Testis (tissue), 3 donors: ENCODE measurements around the gene PRMT7. TPM values are rescaled to one million over a fixed set of nuclear protein-coding genes. Genes with fewer than 3 reads are reported as not detected.

Experiments
- DNase-seq: peaks from one replicate; pipeline ENCODE4 v3.0.0-alpha.2; 2019
- H3K27ac ChIP-seq, 2 donors: fragments of 200-600 bp; sonication (generic); one replicate each; pipeline ENCODE4 v1.5.1; 2019
- H3K27me3 ChIP-seq: fragments of 200-600 bp; sonication (generic); one replicate; pipeline ENCODE4 v1.5.1; 2019
- H3K36me3 ChIP-seq: fragments of 200-600 bp; sonication (generic); one replicate; pipeline ENCODE4 v1.5.1; 2017; ENCODE audit warnings: low read depth; ENCODE audit errors: missing control alignments
- H3K4me1 ChIP-seq: fragments of 200-600 bp; sonication (generic); one replicate; pipeline ENCODE4 v1.5.1; 2019
- H3K4me3 ChIP-seq, 2 donors: fragments of 200-600 bp; sonication (generic); one replicate each; pipeline ENCODE4 v1.5.1; 2017 to 2019
- H3K9me3 ChIP-seq: fragments of 200-600 bp; sonication (generic); one replicate; pipeline ENCODE4 v1.5.1; 2017
- POLR2A ChIP-seq: fragments of 450-650 bp; IDR thresholded peaks from one replicate; pipeline ENCODE4 v1.6.1; 2017; ENCODE audit warnings: antibody characterized with exemption, mild to moderate bottlenecking, moderate library complexity
- WGBS, 2 donors: methylation state at CpG; one replicate each; pipeline ENCODE4 v1.1.5; 2018; 5-methylcytosine and 5-hydroxymethylcytosine counted together
- intact Hi-C: fragments of 100-400 bp; cut with DNase I; formaldehyde crosslinking; loops from one replicate; pipeline ENCODE4 v1.15.1; 2023; ENCODE audit warnings: low total_unique reads
- polyA plus RNA-seq: library from polyadenylated mRNA; stranded (reverse); fragments of 350-450 nt; fragmentation: Illumina TruSeq; extraction: RNeasy Lipid Tissue Mini Kit (QIAGEN cat#74804); gene quantifications from one replicate; pipeline ENCODE4 v1.2.3, GENCODE V29; 2014; ENCODE audit warnings: low read depth, low replicate concordance; ENCODE audit not compliant: insufficient read depth
- total RNA-seq, 2 donors: library from RNA; depleted of rRNA; stranded (reverse); fragments of >200 nt; gene quantifications; one replicate each; pipeline ENCODE4 v1.2.3, GENCODE V29; 2016
- TF ChIP-seq, protein P1 (sequence below), 3 experiments: fragments of 450-650 bp in 2 of 3; fragments of 200-600 bp in 1 of 3; sonication (generic) in 1 of 3; IDR thresholded peaks; one replicate each; pipeline ENCODE4 v1.5.1; 2016 to 2019; ENCODE audit warnings: antibody characterized with exemption in 3 of 3, mild to moderate bottlenecking in 2 of 3, moderate library complexity in 1 of 3

The PRMT7 gene
- total and polyA plus RNA-seq, 3 donors from 2014 or later: 47.9 to 111 (median 99.3) TPM

DNA sequence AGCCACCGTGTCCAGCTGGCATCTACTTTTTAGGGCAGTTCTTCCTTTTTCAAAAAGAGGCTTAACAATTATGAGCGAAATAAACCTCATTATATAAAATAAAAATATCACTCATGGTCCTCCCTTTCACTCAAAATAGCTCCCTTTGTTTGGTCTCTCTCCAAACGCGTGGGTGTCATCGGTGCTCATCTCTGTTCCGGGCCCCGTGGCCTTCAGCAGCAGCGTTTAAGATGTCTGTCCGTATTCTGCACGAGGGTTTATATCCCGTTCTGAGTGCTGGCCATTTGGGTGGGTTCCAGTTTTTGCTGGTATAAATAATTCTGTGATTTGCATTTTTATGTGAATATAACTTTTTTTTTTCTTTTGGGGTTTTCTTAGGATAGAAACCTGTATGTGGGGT is 33.4 kb downstream of the PRMT7 start:
- no peak overlapping the region for H3K4me3 ChIP-seq
- H3K9me3 ChIP-seq: no peaks in the 10 kb centered on the region
- no peaks in the 10 kb centered on the region for H3K27me3 ChIP-seq
- 48 to 61% methylated on average over 11 of the region's 11 CpGs for WGBS, 2 donors
- intact Hi-C loops: no loop called here
- peak; percentile 77 for DNase-seq
- no peaks in the 10 kb centered on the region for H3K36me3 ChIP-seq
- H3K27ac ChIP-seq: peak overlapping the region in 1 of 2 donors; percentile 44
- H3K4me1 ChIP-seq: peaks cover 5% of the 10 kb centered on the region
- TF ChIP-seq, protein P1, sequence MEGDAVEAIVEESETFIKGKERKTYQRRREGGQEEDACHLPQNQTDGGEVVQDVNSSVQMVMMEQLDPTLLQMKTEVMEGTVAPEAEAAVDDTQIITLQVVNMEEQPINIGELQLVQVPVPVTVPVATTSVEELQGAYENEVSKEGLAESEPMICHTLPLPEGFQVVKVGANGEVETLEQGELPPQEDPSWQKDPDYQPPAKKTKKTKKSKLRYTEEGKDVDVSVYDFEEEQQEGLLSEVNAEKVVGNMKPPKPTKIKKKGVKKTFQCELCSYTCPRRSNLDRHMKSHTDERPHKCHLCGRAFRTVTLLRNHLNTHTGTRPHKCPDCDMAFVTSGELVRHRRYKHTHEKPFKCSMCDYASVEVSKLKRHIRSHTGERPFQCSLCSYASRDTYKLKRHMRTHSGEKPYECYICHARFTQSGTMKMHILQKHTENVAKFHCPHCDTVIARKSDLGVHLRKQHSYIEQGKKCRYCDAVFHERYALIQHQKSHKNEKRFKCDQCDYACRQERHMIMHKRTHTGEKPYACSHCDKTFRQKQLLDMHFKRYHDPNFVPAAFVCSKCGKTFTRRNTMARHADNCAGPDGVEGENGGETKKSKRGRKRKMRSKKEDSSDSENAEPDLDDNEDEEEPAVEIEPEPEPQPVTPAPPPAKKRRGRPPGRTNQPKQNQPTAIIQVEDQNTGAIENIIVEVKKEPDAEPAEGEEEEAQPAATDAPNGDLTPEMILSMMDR (IDR thresholded peaks at IDR 0.05): no peak
- TF ChIP-seq POLR2A: no peak

DNA sequence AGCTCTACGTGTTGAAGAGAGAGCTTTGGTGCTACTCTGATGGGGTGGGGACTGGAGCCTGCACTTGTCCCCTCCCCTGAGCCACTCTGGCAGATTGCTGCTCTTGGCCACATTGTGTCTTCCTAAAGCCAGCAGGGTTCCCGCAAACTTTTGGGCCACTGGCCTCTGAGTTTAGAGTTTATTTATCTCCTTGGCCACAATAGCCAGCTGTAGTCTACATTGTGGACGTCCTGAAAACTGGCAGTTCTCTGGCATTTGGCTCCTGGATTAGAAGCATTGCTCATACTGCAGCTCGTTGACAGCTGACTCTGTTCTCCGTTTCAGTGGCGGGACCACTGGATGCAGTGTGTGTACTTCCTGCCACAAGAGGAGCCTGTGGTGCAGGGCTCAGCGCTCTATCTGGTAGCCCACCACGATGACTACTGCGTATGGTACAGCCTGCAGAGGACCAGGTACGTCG is 34.6 kb downstream of the PRMT7 start:
- TF ChIP-seq POLR2A: no peak
- TF ChIP-seq, protein P1 (IDR thresholded peaks at IDR 0.05): no peak
- intact Hi-C loops: no loop called here
- Histone ChIP-seq H3K27me3 (no peaks in the 10 kb centered on the region), H3K9me3 (no peaks in the 10 kb centered on the region), H3K27ac (no peak overlapping the region), H3K36me3 (no peaks in the 10 kb centered on the region), H3K4me3 (no peak overlapping the region), H3K4me1 (peaks cover 5% of the 10 kb centered on the region)
- DNase-seq: no peak
- WGBS, 2 donors: 65 to 78% methylated on average over 11 of the region's 11 CpGs

DNA sequence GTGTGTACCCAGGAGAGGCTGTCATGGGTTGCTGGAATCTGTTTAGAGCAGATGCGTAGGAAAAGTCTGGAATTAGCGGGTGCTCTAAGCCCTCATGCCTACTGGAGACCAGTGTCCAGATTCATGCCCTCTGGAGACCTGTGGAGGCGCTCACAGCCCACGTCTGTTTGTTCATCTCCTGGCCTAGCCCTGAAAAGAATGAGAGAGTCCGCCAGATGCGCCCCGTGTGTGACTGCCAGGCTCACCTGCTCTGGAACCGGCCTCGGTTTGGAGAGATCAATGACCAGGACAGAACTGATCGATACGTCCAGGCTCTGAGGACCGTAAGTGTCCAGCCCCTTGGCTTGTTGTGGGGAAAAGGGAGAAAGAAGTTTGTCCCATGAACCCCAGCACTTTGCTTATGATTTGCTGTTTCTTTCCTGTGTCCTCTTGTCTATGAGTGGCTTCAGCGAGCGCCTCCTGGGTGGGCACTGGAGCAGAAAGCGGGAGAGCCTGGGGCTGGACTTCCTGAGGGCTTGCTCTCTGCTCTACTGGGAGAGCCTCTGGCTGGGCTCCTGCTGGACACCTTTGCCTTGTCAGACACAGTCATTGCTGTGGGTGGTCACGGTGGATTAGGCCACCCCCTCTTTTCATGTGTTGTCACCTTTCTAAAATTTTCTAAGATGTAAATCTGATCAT is 35.3 kb downstream of the PRMT7 start:
- 91 to 94% methylated on average over 16 of the region's 16 CpGs for WGBS, 2 donors
- H3K27ac ChIP-seq: no peak overlapping the region
- no peak for TF ChIP-seq POLR2A
- TF ChIP-seq, protein P1 (IDR thresholded peaks at IDR 0.05): no peak
- no peaks in the 10 kb centered on the region for H3K27me3 ChIP-seq
- no peaks in the 10 kb centered on the region for H3K36me3 ChIP-seq
- no peak overlapping the region for H3K4me3 ChIP-seq
- intact Hi-C loops: no loop called here
- H3K4me1 ChIP-seq: peaks cover 5% of the 10 kb centered on the region
- no peak for DNase-seq
- H3K9me3 ChIP-seq: no peaks in the 10 kb centered on the region

DNA sequence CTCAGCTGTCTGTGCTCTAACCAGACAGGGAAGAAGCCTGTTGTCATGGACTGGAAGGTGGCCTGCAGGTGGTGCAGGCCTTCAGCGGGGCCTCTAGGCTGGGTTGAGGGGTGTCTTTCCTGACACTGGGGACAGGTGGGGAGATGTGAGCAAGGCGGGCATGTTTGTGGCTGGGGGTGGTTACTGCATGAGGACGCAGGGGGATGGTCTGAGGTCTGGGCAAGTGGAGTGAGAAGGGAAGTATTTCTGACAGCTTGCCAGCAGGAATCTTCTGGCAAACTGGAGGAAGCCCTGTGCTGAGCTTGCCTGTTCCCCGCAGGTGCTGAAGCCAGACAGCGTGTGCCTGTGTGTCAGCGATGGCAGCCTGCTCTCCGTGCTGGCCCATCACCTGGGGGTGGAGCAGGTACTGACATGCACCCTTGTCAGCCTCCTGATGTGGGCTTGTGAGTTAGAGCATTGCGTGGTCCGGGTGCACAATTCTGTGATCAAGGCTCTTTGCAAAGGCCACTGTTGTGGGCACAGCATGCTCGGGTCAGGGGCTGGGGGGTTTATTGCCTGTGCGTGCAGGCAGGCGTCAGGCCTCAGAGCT is 36.2 kb downstream of the PRMT7 start:
- intact Hi-C loops: no loop called here
- H3K36me3 ChIP-seq: no peaks in the 10 kb centered on the region
- peaks cover 5% of the 10 kb centered on the region for H3K4me1 ChIP-seq
- H3K4me3 ChIP-seq: no peak overlapping the region
- no peak for TF ChIP-seq POLR2A
- TF ChIP-seq, protein P1 (IDR thresholded peaks at IDR 0.05): no peak
- WGBS, 2 donors: 84 to 90% methylated on average over 10 to 12 of the region's 12 CpGs
- H3K27me3 ChIP-seq: no peaks in the 10 kb centered on the region
- no peaks in the 10 kb centered on the region for H3K9me3 ChIP-seq
- DNase-seq: no peak
- no peak overlapping the region for H3K27ac ChIP-seq
